ENCODE results near the gene P2RX2.

P2RX2 gene

GRCh38 chr12:132618683-132619043 is at the start of gene P2RX2:
TSS of gene P2RX2 (plus strand) at chr12:132618776. CDS start at chr12:132618817, 41 bp downstream.
- in situ Hi-C loops (cut with MboI; ENCODE audit: low sequenced_read_pairs), result no loop called here

- in situ Hi-C loops (cut with MboI; ENCODE audit: low sequenced_read_pairs), result no loop called here
These were observed 49.6 kb upstream of the P2RX2 start for GRCh38 chr12:132568826-132569480.

- in situ Hi-C loops (cut with MboI; ENCODE audit: low sequenced_read_pairs), result no loop called here
These were observed 48.6 kb upstream of the P2RX2 start for GRCh38 chr12:132569856-132570480.

- in situ Hi-C loops (cut with MboI; ENCODE audit: low sequenced_read_pairs), result no loop called here
These were observed 47.9 kb upstream of the P2RX2 start for GRCh38 chr12:132570635-132571034.

GRCh38 chr12:132571051-132571450 is 47.5 kb upstream of the P2RX2 start:
- in situ Hi-C loops (cut with MboI; ENCODE audit: low sequenced_read_pairs), result no loop called here

- in situ Hi-C loops (cut with MboI; ENCODE audit: low sequenced_read_pairs), result no loop called here
These were observed 47.0 kb upstream of the P2RX2 start for GRCh38 chr12:132571598-132571997.

- in situ Hi-C loops (cut with MboI; ENCODE audit: low sequenced_read_pairs), result no loop called here
These were observed 46.5 kb upstream of the P2RX2 start for GRCh38 chr12:132572106-132572505.

- in situ Hi-C loops (cut with MboI; ENCODE audit: low sequenced_read_pairs), result no loop called here
These were observed 45.5 kb upstream of the P2RX2 start for GRCh38 chr12:132572801-132573760.

GRCh38 chr12:132574271-132574996 is 44.1 kb upstream of the P2RX2 start:
- in situ Hi-C loops (cut with MboI; ENCODE audit: low sequenced_read_pairs), result no loop called here

- in situ Hi-C loops (cut with MboI; ENCODE audit: low sequenced_read_pairs), result no loop called here
These were observed 42.9 kb upstream of the P2RX2 start for GRCh38 chr12:132575661-132576060.

- in situ Hi-C loops (cut with MboI; ENCODE audit: low sequenced_read_pairs), result no loop called here
These were observed 41.9 kb upstream of the P2RX2 start for GRCh38 chr12:132576701-132577100.

- in situ Hi-C loops (cut with MboI; ENCODE audit: low sequenced_read_pairs), result no loop called here
These were observed 41.2 kb upstream of the P2RX2 start for GRCh38 chr12:132577191-132577920.

GRCh38 chr12:132578118-132578517 is 40.5 kb upstream of the P2RX2 start:
- in situ Hi-C loops (cut with MboI; ENCODE audit: low sequenced_read_pairs), result no loop called here

- in situ Hi-C loops (cut with MboI; ENCODE audit: low sequenced_read_pairs), result no loop called here
These were observed 39.8 kb upstream of the P2RX2 start for GRCh38 chr12:132578826-132579225.

- in situ Hi-C loops (cut with MboI; ENCODE audit: low sequenced_read_pairs), result no loop called here
These were observed 38.8 kb upstream of the P2RX2 start for GRCh38 chr12:132579744-132580143.

GRCh38 chr12:132580701-132581292 is 37.8 kb upstream of the P2RX2 start:
- in situ Hi-C loops (cut with MboI; ENCODE audit: low sequenced_read_pairs), result no loop called here

- in situ Hi-C loops (cut with MboI; ENCODE audit: low sequenced_read_pairs), result no loop called here
These were observed 37.1 kb upstream of the P2RX2 start for GRCh38 chr12:132581348-132582057.

GRCh38 chr12:132582058-132582420 is 36.5 kb upstream of the P2RX2 start:
- in situ Hi-C loops (cut with MboI; ENCODE audit: low sequenced_read_pairs), result no loop called here
